Activated CD4-positive, alpha-beta T cell treated with anti-CD3 and anti-CD28 coated beads for 36 hours (primary cell): Measurements from ENCODE around the gene DNAH1. TPM values are rescaled to one million over a fixed set of nuclear protein-coding genes. Genes with fewer than 3 reads are reported as not detected.
"Not testable (repeated sequence)": the region's sequence is repeated elsewhere in the genome, so short reads cannot be mapped to it uniquely, and the experiment has no call there.

Source experiments
- ATAC-seq: fragments of 200-7000 bp; cut with Tn5 transposase; one replicate; pipeline ENCODE4 v1.10.0; 2021; ENCODE audit warnings: mild to moderate bottlenecking, moderate library complexity
- CTCF ChIA-PET: fragments of 350-600 bp; sonication (Branson Sonifier 250); formaldehyde crosslinking; loops from one replicate; lab custom pipeline; 2021; ENCODE audit warnings: antibody characterized with exemption; lab: Charles Lee
- POLR2A ChIA-PET: fragments of 350-600 bp; sonication (Branson Sonifier 250); formaldehyde crosslinking; loops from one replicate; lab custom pipeline; 2021; ENCODE audit warnings: antibody characterized with exemption, inconsistent platforms; lab: Charles Lee
- DNase-seq: peaks from one replicate; pipeline ENCODE4 v3.0.0-alpha.2; 2020
- H3K27ac Mint-ChIP-seq: one replicate; pipeline ENCODE4 v1.8.0; 2021; ENCODE audit warnings: mixed read lengths
- H3K27me3 Mint-ChIP-seq: one replicate; pipeline ENCODE4 v1.8.0; 2021; ENCODE audit warnings: mixed read lengths
- H3K36me3 Mint-ChIP-seq: one replicate; pipeline ENCODE4 v1.8.0; 2021; ENCODE audit warnings: low read depth, mixed read lengths
- H3K4me1 Mint-ChIP-seq: one replicate; pipeline ENCODE4 v1.8.0; 2021; ENCODE audit warnings: mixed read lengths
- H3K4me3 Mint-ChIP-seq: one replicate; pipeline ENCODE4 v1.8.0; 2021; ENCODE audit warnings: mild to moderate bottlenecking, moderate library complexity, mixed read lengths
- H3K9me3 Mint-ChIP-seq: one replicate; pipeline ENCODE4 v1.8.0; 2021; ENCODE audit warnings: low read depth, mixed read lengths
- intact Hi-C, 2 experiments: fragments of 100-400 bp; cut with DNase I in 1 of 2; cut with micrococcal nuclease in 1 of 2; formaldehyde crosslinking; loops; one replicate each; pipeline versions ENCODE4 v1.14.2 to v1.15.1; 2022 to 2024; cut with DNase I, micrococcal nuclease
- total RNA-seq, 2 experiments: library from RNA; stranded (reverse); gene quantifications; one replicate each; pipeline ENCODE4 v1.2.3, GENCODE V29; 2021

Gene DNAH1
- total RNA-seq, result 10 to 100 TPM in 1 of 2 experiments, 1 to 10 TPM in 1; 7.4 to 10.1 TPM

GRCh38 chr3:52315977-52316764, at the start of gene DNAH1:
DNAH1 (plus strand) TSS chr3:52316319; CDS start chr3:52322443, 6,124 bp downstream.
- Mint-ChIP-seq H3K36me3 (no peaks in the 10 kb centered on the region), H3K4me1 (peaks cover 22% of the 10 kb centered on the region), H3K27me3 (no peaks in the 10 kb centered on the region), H3K9me3 (no peaks in the 10 kb centered on the region), H3K4me3 (no peak within 1 kb of the TSS), H3K27ac (no peak within 1 kb of the TSS)
- ChIA-PET CTCF (interaction anchor here (1.0 to 1.7 kb wide), 3 partner anchors 23 to 96 kb away, joined by 3 to 7 read pairs (median 4); no protein-coding TSS in a partner anchor), POLR2A (no interaction called here)
- DNase-seq (no peak), ATAC-seq (no peak)
- intact Hi-C loops, result no loop called here

- intact Hi-C loops, result no loop called here
These were observed 48.1 kb upstream of the DNAH1 start for GRCh38 chr3:52268036-52268435.

GRCh38 chr3:52269776-52270175, 46.3 kb upstream of the DNAH1 start:
- intact Hi-C loops, result loop anchor here (1.0 to 10.0 kb wide), 5 partner anchors 16 to 1655 kb away; partner anchors contain the start of genes CISH (in 1 of the 2), GNL3 (in 1 of the 2), MAPKAPK3 (in 1 of the 2) and PBRM1 (in 1 of the 2)
- Mint-ChIP-seq H3K27ac (peak overlapping the region; percentile 93), H3K9me3 (no peaks in the 10 kb centered on the region), H3K4me1 (peaks cover 87% of the 10 kb centered on the region), H3K36me3 (peaks cover 89% of the 10 kb centered on the region), H3K4me3 (peak overlapping the region; percentile 99), H3K27me3 (no peaks in the 10 kb centered on the region)
- POLR2A ChIA-PET, result no interaction called here
- CTCF ChIA-PET, result interaction anchor here (0.7 to 1.7 kb wide), 2 partner anchors 27 to 28 kb away, joined by 3 read pairs; no protein-coding TSS in a partner anchor
- ATAC-seq (no peak), DNase-seq (no peak)

More at GRCh38 chr3:52268036-52268435, 48.1 kb upstream of the DNAH1 start:
- ChIA-PET CTCF (interaction anchor here (0.5 to 1.9 kb wide), 6 partner anchors 9 to 269 kb away, joined by 3 to 8 read pairs (median 4); no protein-coding TSS in a partner anchor), POLR2A (interaction anchor here (0.6 kb wide), 1 partner anchor 18 kb away, joined by 3 read pairs; no protein-coding TSS in a partner anchor)
- ATAC-seq (peak; percentile 65), DNase-seq (peak; percentile 82)
- H3K9me3 Mint-ChIP-seq, result no peaks in the 10 kb centered on the region
- peaks cover 89% of the 10 kb centered on the region for H3K36me3 Mint-ChIP-seq
- peak overlapping the region; percentile 93 for H3K27ac Mint-ChIP-seq
- peaks cover 88% of the 10 kb centered on the region for H3K4me1 Mint-ChIP-seq
- H3K4me3 Mint-ChIP-seq, result peak overlapping the region; percentile 57
- no peaks in the 10 kb centered on the region for H3K27me3 Mint-ChIP-seq

- ATAC-seq (no peak), DNase-seq (no peak)
- peaks cover 90% of the 10 kb centered on the region for H3K36me3 Mint-ChIP-seq
- no peaks in the 10 kb centered on the region for H3K27me3 Mint-ChIP-seq
- H3K9me3 Mint-ChIP-seq, result no peaks in the 10 kb centered on the region
- H3K4me1 Mint-ChIP-seq, result peaks cover 85% of the 10 kb centered on the region
- ChIA-PET CTCF (interaction anchor here (0.5 to 2.2 kb wide), 9 partner anchors 24 to 68 kb away, joined by 3 to 12 read pairs (median 3); partner anchors contain the start of gene PPM1M), POLR2A (interaction anchor here (0.6 to 1.8 kb wide), 3 partner anchors 17 to 28 kb away, joined by 3 to 5 read pairs (median 4); no protein-coding TSS in a partner anchor)
- intact Hi-C loops, result loop anchor here (1.0 to 10.0 kb wide), 5 partner anchors 17 to 1656 kb away; partner anchors contain the start of genes CISH (in 1 of the 2), GNL3 (in 1 of the 2), MAPKAPK3 (in 1 of the 2) and PBRM1 (in 1 of the 2)
- peak overlapping the region; percentile 99 for H3K4me3 Mint-ChIP-seq
- peak overlapping the region; percentile 93 for H3K27ac Mint-ChIP-seq
These were observed 45.8 kb upstream of the DNAH1 start for GRCh38 chr3:52270252-52270754.

GRCh38 chr3:52272172-52272571, 43.9 kb upstream of the DNAH1 start:
- H3K9me3 Mint-ChIP-seq, H3K27me3 Mint-ChIP-seq, DNase-seq, ATAC-seq: not testable (repeated sequence)
- Mint-ChIP-seq H3K4me3 (peak overlapping the region; percentile 99), H3K27ac (peak overlapping the region; percentile 93), H3K36me3 (peaks cover 93% of the 10 kb centered on the region), H3K4me1 (peaks cover 71% of the 10 kb centered on the region)
- intact Hi-C loops, result loop anchor here (10.0 kb wide), 4 partner anchors 277 to 1657 kb away; partner anchors contain the start of genes CISH (in 1 of the 2), GNL3 (in 1 of the 2), MAPKAPK3 (in 1 of the 2) and PBRM1 (in 1 of the 2)
- POLR2A ChIA-PET, result interaction anchor here (0.7 kb wide), 1 partner anchor 37 kb away, joined by 3 read pairs; no protein-coding TSS in a partner anchor
- CTCF ChIA-PET, result interaction anchor here (0.8 to 2.2 kb wide), 7 partner anchors 13 to 68 kb away, joined by 4 to 12 read pairs (median 5); partner anchors contain the start of gene PPM1M

- no peaks in the 10 kb centered on the region for H3K9me3 Mint-ChIP-seq
- H3K4me3 Mint-ChIP-seq, result peak overlapping the region; percentile 99
- ChIA-PET CTCF (interaction anchor here (0.8 to 1.7 kb wide), 4 partner anchors 14 to 67 kb away, joined by 4 to 6 read pairs (median 4); no protein-coding TSS in a partner anchor), POLR2A (no interaction called here)
- intact Hi-C loops, result loop anchor here (10.0 kb wide), 4 partner anchors 278 to 1658 kb away; partner anchors contain the start of genes CISH (in 1 of the 2), GNL3 (in 1 of the 2), MAPKAPK3 (in 1 of the 2) and PBRM1 (in 1 of the 2)
- peaks cover 64% of the 10 kb centered on the region for H3K4me1 Mint-ChIP-seq
- peak; percentile 17 for ATAC-seq
- H3K27ac Mint-ChIP-seq, result peak overlapping the region; percentile 99
- peak; percentile 36 for DNase-seq
- no peaks in the 10 kb centered on the region for H3K27me3 Mint-ChIP-seq
- peaks cover 92% of the 10 kb centered on the region for H3K36me3 Mint-ChIP-seq
These were observed 43.3 kb upstream of the DNAH1 start for GRCh38 chr3:52272831-52273230.

GRCh38 chr3:52274781-52275180, 41.3 kb upstream of the DNAH1 start:
- ATAC-seq, DNase-seq, H3K27me3 Mint-ChIP-seq, H3K9me3 Mint-ChIP-seq: not testable (repeated sequence)
- ChIA-PET POLR2A (interaction anchor here (0.6 kb wide), 1 partner anchor 73 kb away, joined by 3 read pairs; no protein-coding TSS in a partner anchor), CTCF (interaction anchor here (0.8 kb wide), 1 partner anchor 118 kb away, joined by 3 read pairs; no protein-coding TSS in a partner anchor)
- intact Hi-C loops, result loop anchor here (5.0 to 10.0 kb wide), 9 partner anchors 122 to 1937 kb away; partner anchors contain the start of genes GNL3 (in 2 of the 2), PBRM1 (in 2 of the 2), CISH (in 1 of the 2) and GLT8D1 (in 1 of the 2)
- peaks cover 84% of the 10 kb centered on the region for H3K36me3 Mint-ChIP-seq
- H3K4me3 Mint-ChIP-seq, result peak overlapping the region; percentile 99
- peak overlapping the region; percentile 99 for H3K27ac Mint-ChIP-seq
- H3K4me1 Mint-ChIP-seq, result peaks cover 56% of the 10 kb centered on the region

GRCh38 chr3:52277071-52277964, 38.8 kb upstream of the DNAH1 start:
- no peaks in the 10 kb centered on the region for H3K9me3 Mint-ChIP-seq
- H3K4me3 Mint-ChIP-seq, result peak overlapping the region; percentile 99
- peaks cover 56% of the 10 kb centered on the region for H3K4me1 Mint-ChIP-seq
- peak overlapping the region; percentile 99 for H3K27ac Mint-ChIP-seq
- peaks cover 65% of the 10 kb centered on the region for H3K36me3 Mint-ChIP-seq
- intact Hi-C loops, result loop anchor here (2.0 to 10.0 kb wide), 10 partner anchors 79 to 1940 kb away; partner anchors contain the start of genes GNL3 (in 2 of the 2), PBRM1 (in 2 of the 2), ALAS1 (in 1 of the 2) and CISH (in 1 of the 2)
- DNase-seq, result peak; percentile 91
- ChIA-PET POLR2A (interaction anchor here (0.6 to 3.5 kb wide), 15 partner anchors 10 to 1667 kb away, joined by 3 to 25 read pairs (median 7); partner anchors contain the start of genes DUSP7, GLYCTK, PPM1M and TWF2), CTCF (interaction anchor here (0.6 to 7.1 kb wide), 20 partner anchors 10 to 205 kb away, joined by 3 to 59 read pairs (median 6); partner anchors contain the start of genes GLYCTK, POC1A, TLR9 and TWF2)
- ATAC-seq, result peak; percentile 39
- no peaks in the 10 kb centered on the region for H3K27me3 Mint-ChIP-seq

GRCh38 chr3:52277972-52278509, 38.1 kb upstream of the DNAH1 start:
- DNase-seq, result peak; percentile 81
- H3K4me1 Mint-ChIP-seq, result peaks cover 57% of the 10 kb centered on the region
- H3K36me3 Mint-ChIP-seq, result peaks cover 59% of the 10 kb centered on the region

More at GRCh38 chr3:52277972-52278509, 38.1 kb upstream of the DNAH1 start:
- Mint-ChIP-seq H3K27ac (peak overlapping the region; percentile 99), H3K9me3 (no peaks in the 10 kb centered on the region), H3K4me3 (peak overlapping the region; percentile 99), H3K27me3 (no peaks in the 10 kb centered on the region)
- intact Hi-C loops, result loop anchor here (1.0 to 10.0 kb wide), 20 partner anchors 9 to 1941 kb away; partner anchors contain the start of genes GNL3 (in 2 of the 2), PBRM1 (in 2 of the 2), POC1A (in 2 of the 2) and RPL29 (in 2 of the 2)
- ChIA-PET POLR2A (interaction anchor here (0.6 to 3.5 kb wide), 17 partner anchors 9 to 1687 kb away, joined by 3 to 25 read pairs (median 5); partner anchors contain the start of genes DUSP7, GLYCTK, PPM1M and TWF2), CTCF (interaction anchor here (0.7 to 7.1 kb wide), 15 partner anchors 10 to 123 kb away, joined by 3 to 59 read pairs (median 8); partner anchors contain the start of genes GLYCTK, POC1A, TLR9 and TWF2)
- ATAC-seq, result peak; percentile 50
